Stimulated activated memory B cell treated with anti-CD40 and anti-IgM and Interleukin-4, amounts not matched to agents 10 μg/mL and 1 μg/mL and 100 μg/mL, for 72 hours (primary cell): ENCODE results near the gene DPF3.

Experiments used
- ATAC-seq: fragments of 150-1000 bp; cut with Tn5 transposase; 2 replicates; pipeline ENCODE4 v1.10.0; 2021
- H3K27ac Mint-ChIP-seq: one replicate; pipeline ENCODE4 v1.8.0; 2022; ENCODE audit warnings: mild to moderate bottlenecking, mixed read lengths
- H3K27me3 Mint-ChIP-seq: one replicate; pipeline ENCODE4 v1.8.0; 2022; ENCODE audit warnings: mixed read lengths
- H3K36me3 Mint-ChIP-seq: one replicate; pipeline ENCODE4 v1.8.0; 2022; ENCODE audit warnings: mixed read lengths
- H3K4me1 Mint-ChIP-seq: one replicate; pipeline ENCODE4 v1.8.0; 2022; ENCODE audit warnings: mixed read lengths
- H3K4me3 Mint-ChIP-seq: one replicate; pipeline ENCODE4 v1.8.0; 2022; ENCODE audit warnings: mild to moderate bottlenecking, moderate library complexity, mixed read lengths
- H3K9me3 Mint-ChIP-seq: one replicate; pipeline ENCODE4 v1.8.0; 2022; ENCODE audit warnings: mixed read lengths

The DPF3 gene

DNA sequence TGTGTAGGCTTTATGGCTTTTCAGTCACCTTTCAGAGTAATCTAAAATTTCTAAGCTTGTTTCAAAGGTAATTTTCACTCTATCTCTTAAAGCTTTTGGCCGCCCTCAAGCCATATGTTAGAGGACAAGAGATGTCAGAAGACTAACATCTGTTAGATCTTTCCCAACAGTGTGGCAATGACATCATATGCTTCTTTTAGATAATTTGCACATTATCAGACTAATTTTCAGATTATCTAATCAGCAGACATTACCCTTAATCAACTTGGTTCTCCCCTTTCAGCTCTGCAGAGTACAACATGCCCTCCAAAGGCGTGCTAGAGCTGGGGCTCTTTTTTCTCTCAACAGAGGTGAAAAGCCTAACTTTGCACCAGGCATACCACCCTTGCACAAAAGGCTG is 207.1 kb downstream of the DPF3 start:
- Mint-ChIP-seq H3K36me3 (peaks cover 48% of the 10 kb centered on the region), H3K4me3 (no peak overlapping the region), H3K27ac (no peak overlapping the region), H3K4me1 (peaks cover 11% of the 10 kb centered on the region), H3K27me3 (no peaks in the 10 kb centered on the region), H3K9me3 (no peaks in the 10 kb centered on the region)
- no peak for ATAC-seq

DNA sequence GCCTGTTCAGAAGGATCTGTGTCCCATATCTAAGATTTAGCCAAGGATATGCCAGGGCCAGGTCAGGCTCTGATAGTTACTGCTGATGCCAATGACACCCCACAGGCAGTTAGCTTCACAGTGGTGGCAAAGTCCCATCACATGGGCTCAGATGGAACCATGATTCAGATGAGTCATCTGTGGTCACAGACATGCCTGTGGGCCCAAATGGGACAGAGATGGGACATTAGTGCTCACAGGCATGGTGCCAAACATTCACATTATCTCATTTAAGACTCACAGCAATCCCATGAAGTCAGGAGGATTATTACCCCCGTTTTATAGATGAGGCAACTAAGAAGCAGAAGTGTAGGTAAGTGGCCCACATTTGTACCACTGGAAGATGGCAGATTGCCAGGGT is 207.8 kb downstream of the DPF3 start:
- Mint-ChIP-seq H3K36me3 (peaks cover 45% of the 10 kb centered on the region), H3K27ac (no peak overlapping the region), H3K4me1 (peaks cover 11% of the 10 kb centered on the region), H3K27me3 (no peaks in the 10 kb centered on the region), H3K9me3 (no peaks in the 10 kb centered on the region), H3K4me3 (no peak overlapping the region)
- ATAC-seq: no peak

DNA sequence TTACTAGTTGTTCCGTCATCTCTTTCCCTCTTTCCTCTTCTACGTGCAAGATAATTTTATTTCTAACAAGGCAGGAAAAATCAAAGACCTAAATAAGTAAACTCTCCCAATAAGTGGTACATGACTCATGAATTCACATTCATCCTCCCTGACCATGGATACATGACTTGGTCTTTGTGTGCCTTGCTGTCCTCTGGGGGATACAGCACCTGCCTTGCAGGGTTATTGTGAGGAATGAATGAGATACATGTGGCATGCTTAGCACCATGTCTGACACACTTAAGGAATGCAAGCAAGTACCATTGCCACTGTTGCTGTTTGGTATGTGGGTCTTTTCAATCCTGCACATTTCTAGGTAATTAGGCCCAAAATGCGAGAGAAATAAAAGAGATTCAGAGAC is 208.4 kb downstream of the DPF3 start:
- Mint-ChIP-seq H3K36me3 (peaks cover 39% of the 10 kb centered on the region), H3K27me3 (no peaks in the 10 kb centered on the region), H3K4me1 (peaks cover 11% of the 10 kb centered on the region), H3K9me3 (no peaks in the 10 kb centered on the region), H3K27ac (no peak overlapping the region), H3K4me3 (no peak overlapping the region)
- ATAC-seq: no peak

DNA sequence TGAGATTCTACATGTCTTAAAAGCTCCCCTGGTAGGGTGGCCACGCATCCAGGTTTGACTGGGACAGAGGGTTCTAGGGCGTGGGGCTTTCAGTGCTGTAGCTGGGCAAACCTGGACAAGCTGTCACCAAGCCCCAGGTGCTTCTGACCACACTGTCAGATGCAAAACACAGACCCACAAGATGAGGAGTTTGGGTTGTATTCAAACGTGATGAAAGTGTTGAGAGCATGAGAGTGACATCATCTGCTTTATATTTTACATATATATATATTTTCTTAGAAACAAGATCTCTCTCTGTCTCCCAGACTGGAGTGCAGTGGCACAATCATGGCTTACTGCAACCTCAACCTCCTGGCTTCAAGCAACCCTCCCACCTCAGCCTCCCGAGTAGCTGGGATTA is 210.1 kb downstream of the DPF3 start:
- Mint-ChIP-seq H3K27ac (no peak overlapping the region), H3K9me3 (no peaks in the 10 kb centered on the region), H3K4me3 (no peak overlapping the region), H3K27me3 (no peaks in the 10 kb centered on the region), H3K4me1 (peaks cover 11% of the 10 kb centered on the region), H3K36me3 (peaks cover 40% of the 10 kb centered on the region)
- no peak for ATAC-seq

DNA sequence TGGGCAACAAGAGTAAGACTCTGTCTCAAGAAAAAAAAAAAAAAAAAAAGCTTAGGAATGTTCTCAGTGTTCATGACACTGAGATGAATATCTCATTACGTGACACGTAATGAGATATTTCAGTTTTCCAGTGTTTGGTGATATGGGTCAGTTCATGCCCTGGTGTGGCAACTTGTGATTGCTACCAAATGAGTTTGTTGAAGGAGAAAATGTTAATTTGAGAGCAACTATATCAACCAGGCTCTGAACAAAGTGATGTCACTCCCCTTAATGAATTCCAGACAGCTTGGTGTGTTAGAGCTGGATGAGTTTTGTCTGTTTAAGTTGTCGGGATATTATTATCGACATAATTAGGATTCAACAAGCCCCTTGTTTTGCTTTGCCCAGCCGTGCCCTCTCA is 211.7 kb downstream of the DPF3 start:
- Mint-ChIP-seq H3K9me3 (no peaks in the 10 kb centered on the region), H3K27me3 (no peaks in the 10 kb centered on the region), H3K4me1 (peaks cover 11% of the 10 kb centered on the region), H3K36me3 (peaks cover 41% of the 10 kb centered on the region), H3K27ac (no peak overlapping the region), H3K4me3 (no peak overlapping the region)
- ATAC-seq: no peak

DNA sequence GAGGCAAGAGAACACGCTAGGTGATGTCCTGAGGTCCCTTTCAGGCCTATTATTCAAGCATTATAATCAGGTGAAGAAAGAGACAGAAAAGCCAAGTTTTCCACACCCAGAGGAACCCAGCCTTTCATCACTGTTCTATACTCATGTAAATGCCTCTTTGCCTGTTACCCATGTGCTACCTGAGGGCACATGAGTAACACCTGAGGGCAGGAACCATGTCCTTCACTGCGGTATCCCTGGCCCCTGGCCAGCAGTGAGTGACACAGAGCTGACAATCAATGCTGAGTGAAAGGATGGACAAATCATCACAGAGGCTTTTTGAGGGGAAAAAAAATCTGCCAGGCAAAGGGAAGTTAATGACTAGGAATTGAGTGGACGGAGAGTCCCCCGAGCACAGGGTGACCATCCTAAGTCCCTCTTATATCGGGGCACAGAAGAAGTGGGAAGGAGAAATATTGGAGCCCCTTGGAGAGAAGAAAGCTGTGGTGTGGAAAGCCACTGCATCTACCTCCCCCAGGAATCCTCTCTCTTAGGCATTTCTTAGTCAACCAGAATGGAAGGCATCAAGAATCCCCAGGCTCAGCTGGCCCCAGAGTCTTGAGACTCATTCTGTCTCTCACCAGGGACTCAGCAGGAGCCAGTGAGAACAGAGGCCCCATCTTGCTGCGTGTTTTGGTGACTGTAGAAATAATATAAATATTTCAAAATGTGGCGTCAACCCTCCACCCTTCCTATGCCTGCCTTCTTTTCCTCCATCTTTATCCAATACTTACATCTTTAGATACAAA is 212.9 kb downstream of the DPF3 start:
- Mint-ChIP-seq H3K27ac (no peak overlapping the region), H3K4me1 (peaks cover 19% of the 10 kb centered on the region), H3K27me3 (no peaks in the 10 kb centered on the region), H3K4me3 (no peak overlapping the region), H3K9me3 (peaks cover 2% of the 10 kb centered on the region), H3K36me3 (peaks cover 45% of the 10 kb centered on the region)
- no peak for ATAC-seq

DNA sequence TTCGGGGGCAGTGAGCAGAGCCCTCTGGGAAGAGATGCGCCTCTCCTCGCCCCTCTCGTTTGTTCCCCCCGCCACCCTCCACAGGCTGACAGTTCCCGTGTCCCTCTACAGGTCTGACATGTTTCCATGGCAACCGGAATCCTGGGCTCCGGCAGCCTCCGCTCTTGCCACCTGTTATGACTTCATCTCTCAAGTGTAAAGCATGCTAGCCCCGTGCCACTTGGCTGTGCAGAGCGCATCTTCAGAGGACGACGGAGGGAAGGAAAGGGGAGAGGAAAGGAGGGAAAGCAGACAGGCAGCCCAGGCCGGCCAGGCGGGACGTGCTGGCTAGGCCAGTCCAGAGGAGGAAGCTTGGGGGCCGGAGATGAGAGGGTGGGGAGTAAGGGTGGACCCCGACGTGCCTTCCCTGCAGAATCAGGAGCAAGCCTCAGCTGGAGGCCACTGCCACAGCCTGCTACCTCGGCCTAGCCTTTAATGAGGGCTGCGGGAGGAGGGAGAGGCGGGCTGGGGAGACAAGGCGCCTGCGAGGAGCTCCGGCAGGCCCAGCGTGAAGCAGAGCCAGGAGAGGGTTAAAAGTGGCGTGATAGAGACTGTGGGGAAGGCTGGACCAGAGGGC is 214.3 kb downstream of the DPF3 start:
- H3K4me3 Mint-ChIP-seq: no peak overlapping the region
- no peak for ATAC-seq
- H3K4me1 Mint-ChIP-seq: peaks cover 34% of the 10 kb centered on the region
- peaks cover 37% of the 10 kb centered on the region for H3K36me3 Mint-ChIP-seq
- no peak overlapping the region for H3K27ac Mint-ChIP-seq
- no peaks in the 10 kb centered on the region for H3K27me3 Mint-ChIP-seq
- peaks cover 2% of the 10 kb centered on the region for H3K9me3 Mint-ChIP-seq

DNA sequence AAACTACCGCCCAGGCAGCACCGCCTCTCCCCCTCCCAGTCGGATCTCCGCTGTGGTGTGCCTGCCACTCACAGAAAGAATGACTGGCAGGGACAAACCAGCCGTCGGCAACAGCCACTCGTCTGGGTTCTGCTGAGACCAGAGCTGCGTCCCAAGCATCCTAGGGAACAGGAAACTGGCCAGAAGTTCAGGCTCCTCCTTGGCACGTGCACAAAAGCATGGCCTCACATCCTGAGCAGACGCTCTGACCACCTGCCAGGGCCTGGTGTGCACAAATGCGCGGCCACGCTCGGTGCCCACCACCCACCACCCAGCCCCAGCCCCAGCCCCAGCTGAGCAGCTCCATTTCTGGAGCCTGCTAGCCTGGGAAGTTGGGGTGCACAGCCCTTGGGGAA is 214.8 kb downstream of the DPF3 start:
- H3K4me3 Mint-ChIP-seq: no peak overlapping the region
- peaks cover 2% of the 10 kb centered on the region for H3K9me3 Mint-ChIP-seq
- ATAC-seq: no peak
- peaks cover 33% of the 10 kb centered on the region for H3K36me3 Mint-ChIP-seq
- no peaks in the 10 kb centered on the region for H3K27me3 Mint-ChIP-seq
- H3K27ac Mint-ChIP-seq: no peak overlapping the region
- H3K4me1 Mint-ChIP-seq: peaks cover 35% of the 10 kb centered on the region

DNA sequence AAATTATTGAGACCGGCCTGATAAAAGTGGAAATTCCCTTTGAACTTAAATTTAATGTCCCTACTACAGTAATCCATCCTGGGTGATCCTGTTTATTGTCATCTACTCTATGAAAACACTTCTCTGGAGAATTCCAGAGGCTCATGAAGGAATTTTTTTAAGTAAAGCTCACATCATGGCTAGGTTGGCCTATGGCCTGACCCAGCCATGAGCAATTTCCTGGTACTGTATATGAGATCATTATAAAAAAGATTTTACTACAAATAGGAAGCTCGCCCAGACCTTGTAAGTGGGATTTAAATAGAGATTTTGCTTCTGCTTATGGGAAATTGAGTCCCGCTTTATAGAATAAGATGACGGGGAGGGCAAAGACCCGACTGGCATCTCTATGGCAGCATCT is 215.5 kb downstream of the DPF3 start:
- Mint-ChIP-seq H3K4me3 (no peak overlapping the region), H3K4me1 (peaks cover 35% of the 10 kb centered on the region), H3K36me3 (peaks cover 37% of the 10 kb centered on the region), H3K27me3 (no peaks in the 10 kb centered on the region), H3K27ac (no peak overlapping the region), H3K9me3 (peaks cover 2% of the 10 kb centered on the region)
- no peak for ATAC-seq

DNA sequence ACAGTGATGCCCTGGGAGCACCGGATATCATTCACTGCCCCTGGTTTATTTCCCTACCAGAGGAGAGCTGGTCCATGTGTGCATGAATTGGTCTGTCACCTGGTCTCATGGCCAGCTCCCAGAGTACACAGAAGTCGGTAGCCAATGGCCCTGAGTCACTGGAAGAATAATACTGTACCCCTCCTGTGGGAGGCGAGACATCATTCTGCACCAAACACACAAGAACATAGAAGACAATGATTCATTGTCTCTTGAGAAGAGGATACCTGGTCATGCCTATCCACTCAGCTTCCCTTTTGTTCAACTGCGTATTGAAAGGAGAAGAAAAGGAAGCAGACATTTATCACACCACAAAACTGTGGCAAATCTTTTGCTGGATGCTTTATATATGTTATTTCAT is 216.2 kb downstream of the DPF3 start:
- no peak for ATAC-seq
- no peak overlapping the region for H3K27ac Mint-ChIP-seq
- peaks cover 2% of the 10 kb centered on the region for H3K9me3 Mint-ChIP-seq
- peaks cover 35% of the 10 kb centered on the region for H3K4me1 Mint-ChIP-seq
- peaks cover 35% of the 10 kb centered on the region for H3K36me3 Mint-ChIP-seq
- no peaks in the 10 kb centered on the region for H3K27me3 Mint-ChIP-seq
- H3K4me3 Mint-ChIP-seq: no peak overlapping the region

DNA sequence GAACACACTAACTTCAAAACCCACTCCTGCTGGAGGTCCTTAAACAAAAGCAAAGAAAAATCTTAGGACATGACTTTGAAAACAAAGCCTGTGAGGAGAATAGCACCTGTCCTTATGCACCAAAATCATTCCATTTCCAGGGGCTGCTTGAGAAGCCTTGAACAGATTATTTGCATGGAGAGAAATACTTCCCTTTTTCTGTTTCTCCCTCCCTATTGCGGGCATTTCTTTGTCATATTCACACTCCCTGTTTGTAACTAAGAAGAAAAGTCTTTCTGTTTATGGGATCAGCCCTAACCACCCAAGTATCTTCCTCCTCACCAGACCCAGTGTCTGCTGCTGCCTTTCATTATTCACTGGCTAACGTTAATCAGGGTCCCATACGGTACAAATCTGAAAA is 218.8 kb downstream of the DPF3 start:
- Mint-ChIP-seq H3K27me3 (no peaks in the 10 kb centered on the region), H3K4me3 (no peak overlapping the region), H3K27ac (peak overlapping the region; percentile 22), H3K4me1 (peaks cover 35% of the 10 kb centered on the region), H3K9me3 (peaks cover 2% of the 10 kb centered on the region), H3K36me3 (peaks cover 33% of the 10 kb centered on the region)
- ATAC-seq: peak; percentile 36

DNA sequence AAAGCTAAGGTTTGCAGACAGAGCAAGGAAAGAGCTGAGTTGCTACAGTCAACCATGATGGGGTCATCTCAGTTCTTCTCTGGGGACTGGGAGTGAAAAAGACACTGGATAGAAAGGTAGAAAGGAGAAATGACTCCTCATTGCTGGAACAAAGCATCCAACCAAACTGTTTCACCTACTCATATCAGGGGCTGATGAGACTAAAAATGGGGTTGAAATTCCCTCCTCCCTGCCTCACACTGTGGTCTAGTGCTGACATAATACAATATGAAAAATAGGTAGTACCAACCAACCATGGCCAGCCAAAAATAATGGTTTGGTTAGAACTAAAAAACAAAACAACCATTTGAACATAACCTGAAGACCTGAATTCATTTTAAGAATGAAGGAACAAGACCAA is 220.7 kb downstream of the DPF3 start:
- H3K27me3 Mint-ChIP-seq: no peaks in the 10 kb centered on the region
- H3K4me3 Mint-ChIP-seq: no peak overlapping the region
- no peak overlapping the region for H3K27ac Mint-ChIP-seq
- peaks cover 37% of the 10 kb centered on the region for H3K36me3 Mint-ChIP-seq
- H3K4me1 Mint-ChIP-seq: peaks cover 35% of the 10 kb centered on the region
- H3K9me3 Mint-ChIP-seq: peaks cover 2% of the 10 kb centered on the region
- no peak for ATAC-seq

DNA sequence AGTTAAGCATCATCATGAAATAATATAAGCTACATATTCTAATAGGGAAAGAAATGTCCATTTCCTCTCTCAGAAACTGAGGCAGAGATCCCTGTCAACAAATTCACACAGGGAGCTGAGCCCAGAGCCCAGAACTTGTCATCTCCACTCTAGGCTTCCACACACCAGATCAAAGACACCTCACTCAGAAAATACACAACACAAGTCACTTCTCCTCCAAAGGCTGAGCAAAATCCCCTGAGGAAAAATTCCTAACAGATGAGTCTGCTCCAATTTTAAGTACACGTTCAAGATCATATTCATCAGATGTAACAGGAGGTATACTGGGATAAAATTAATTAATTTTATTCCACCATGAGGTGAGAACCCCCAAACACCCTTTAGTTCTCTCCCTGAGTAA is 227.3 kb downstream of the DPF3 start:
- Mint-ChIP-seq H3K9me3 (no peaks in the 10 kb centered on the region), H3K36me3 (peaks cover 37% of the 10 kb centered on the region), H3K4me1 (peaks cover 25% of the 10 kb centered on the region), H3K27me3 (no peaks in the 10 kb centered on the region), H3K27ac (no peak overlapping the region), H3K4me3 (no peak overlapping the region)
- ATAC-seq: no peak

DNA sequence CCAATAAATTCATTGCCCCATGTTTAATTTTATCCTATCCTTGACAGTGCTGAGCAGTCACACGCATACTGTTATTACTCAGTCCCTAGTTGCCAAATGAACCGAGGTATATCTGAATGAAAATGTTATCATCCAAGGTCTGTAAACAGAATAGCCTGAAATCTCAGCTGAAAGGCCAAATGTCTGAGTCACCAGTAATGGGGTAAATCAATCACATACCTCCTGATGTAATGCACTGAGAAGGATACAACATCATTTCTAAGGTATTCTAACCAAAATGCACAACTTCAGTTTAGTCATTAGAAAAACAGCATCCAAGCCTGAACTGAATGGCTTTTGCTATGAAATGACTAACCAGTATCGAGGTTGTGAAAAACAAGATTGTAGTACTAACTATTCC is 228.6 kb downstream of the DPF3 start:
- ATAC-seq: no peak
- Mint-ChIP-seq H3K4me3 (no peak overlapping the region), H3K27ac (no peak overlapping the region), H3K36me3 (peaks cover 37% of the 10 kb centered on the region), H3K27me3 (no peaks in the 10 kb centered on the region), H3K4me1 (peaks cover 32% of the 10 kb centered on the region), H3K9me3 (no peaks in the 10 kb centered on the region)

DNA sequence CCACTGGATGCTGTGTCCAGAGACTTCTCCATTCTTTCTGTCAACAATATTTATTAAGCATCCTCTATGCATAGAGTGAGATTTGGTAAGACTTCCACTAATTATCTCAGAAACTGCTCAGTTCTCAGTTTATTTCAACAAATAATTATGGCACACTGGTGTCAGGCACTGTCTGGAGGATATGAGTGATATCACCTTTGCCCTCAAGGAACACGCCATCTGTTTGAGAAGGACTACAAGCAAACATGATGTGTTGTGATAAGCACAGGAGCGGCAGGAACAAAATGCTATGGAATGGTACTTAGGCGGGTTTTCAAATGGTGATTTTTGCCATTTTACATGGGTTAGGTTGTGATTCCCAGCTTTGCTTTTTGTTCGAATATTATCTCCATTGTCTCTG is 229.2 kb downstream of the DPF3 start:
- Mint-ChIP-seq H3K36me3 (peaks cover 34% of the 10 kb centered on the region), H3K4me1 (peaks cover 32% of the 10 kb centered on the region), H3K27me3 (no peaks in the 10 kb centered on the region), H3K4me3 (no peak overlapping the region), H3K9me3 (no peaks in the 10 kb centered on the region), H3K27ac (no peak overlapping the region)
- no peak for ATAC-seq

DNA sequence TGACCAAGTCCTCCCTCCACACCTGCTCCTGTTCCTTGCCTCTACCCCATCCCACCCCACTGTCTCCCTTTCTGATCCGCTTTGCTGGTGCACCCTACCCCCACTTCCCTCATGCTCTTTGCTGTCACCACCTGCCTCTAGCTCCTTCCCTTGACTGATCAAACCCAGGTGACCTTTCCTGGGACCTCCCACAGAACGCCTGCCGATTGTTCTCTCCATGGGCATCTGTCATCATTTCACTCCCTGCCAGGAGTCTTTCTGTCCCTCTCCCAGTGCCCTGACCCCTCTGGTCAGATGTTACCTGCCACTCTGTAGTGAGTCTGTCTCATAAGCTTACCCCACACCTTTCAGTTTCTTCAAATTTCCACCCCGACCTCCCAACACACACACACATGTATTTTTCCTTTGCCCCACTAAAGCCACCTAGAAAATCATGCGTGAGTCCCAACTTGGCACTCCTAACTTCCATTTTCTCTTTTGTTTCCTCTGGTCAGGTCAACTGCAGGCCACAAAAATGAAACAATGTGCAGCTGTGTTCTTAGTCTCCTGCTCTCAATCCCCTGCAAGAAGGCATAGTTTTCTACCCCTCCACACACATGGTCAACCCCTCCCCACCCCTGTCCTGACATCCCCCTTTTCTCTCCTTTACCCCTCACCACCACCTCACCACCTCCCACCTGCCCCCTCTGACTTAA is 229.8 kb downstream of the DPF3 start:
- no peak for ATAC-seq
- H3K27ac Mint-ChIP-seq: peak overlapping the region; percentile 15
- H3K9me3 Mint-ChIP-seq: no peaks in the 10 kb centered on the region
- H3K4me1 Mint-ChIP-seq: peaks cover 32% of the 10 kb centered on the region
- H3K36me3 Mint-ChIP-seq: peaks cover 28% of the 10 kb centered on the region
- no peaks in the 10 kb centered on the region for H3K27me3 Mint-ChIP-seq
- H3K4me3 Mint-ChIP-seq: no peak overlapping the region
